HG02943 (cell line): Measurements from ENCODE around the gene MCRS1.
"Not testable (repeated sequence)": the region's sequence is repeated elsewhere in the genome, so short reads cannot be mapped to it uniquely, and the experiment has no call there.

Experiments
- ATAC-seq: cut with Tn5 transposase; IDR thresholded peaks from one replicate; pipeline ENCODE4 v1.9.1; 2021; ENCODE audit warnings: mild to moderate bottlenecking, low read depth, moderate library complexity; ENCODE audit not compliant: unreplicated experiment

MCRS1 gene

GRCh38 chr12:49542592-49543160 lies 25.3 kb downstream of the MCRS1 start:
- ATAC-seq = no peak

GRCh38 chr12:49541911-49542505 lies 25.9 kb downstream of the MCRS1 start:
- ATAC-seq = no peak

GRCh38 chr12:49541140-49541861 lies 26.6 kb downstream of the MCRS1 start:
- no peak for ATAC-seq

DNA sequence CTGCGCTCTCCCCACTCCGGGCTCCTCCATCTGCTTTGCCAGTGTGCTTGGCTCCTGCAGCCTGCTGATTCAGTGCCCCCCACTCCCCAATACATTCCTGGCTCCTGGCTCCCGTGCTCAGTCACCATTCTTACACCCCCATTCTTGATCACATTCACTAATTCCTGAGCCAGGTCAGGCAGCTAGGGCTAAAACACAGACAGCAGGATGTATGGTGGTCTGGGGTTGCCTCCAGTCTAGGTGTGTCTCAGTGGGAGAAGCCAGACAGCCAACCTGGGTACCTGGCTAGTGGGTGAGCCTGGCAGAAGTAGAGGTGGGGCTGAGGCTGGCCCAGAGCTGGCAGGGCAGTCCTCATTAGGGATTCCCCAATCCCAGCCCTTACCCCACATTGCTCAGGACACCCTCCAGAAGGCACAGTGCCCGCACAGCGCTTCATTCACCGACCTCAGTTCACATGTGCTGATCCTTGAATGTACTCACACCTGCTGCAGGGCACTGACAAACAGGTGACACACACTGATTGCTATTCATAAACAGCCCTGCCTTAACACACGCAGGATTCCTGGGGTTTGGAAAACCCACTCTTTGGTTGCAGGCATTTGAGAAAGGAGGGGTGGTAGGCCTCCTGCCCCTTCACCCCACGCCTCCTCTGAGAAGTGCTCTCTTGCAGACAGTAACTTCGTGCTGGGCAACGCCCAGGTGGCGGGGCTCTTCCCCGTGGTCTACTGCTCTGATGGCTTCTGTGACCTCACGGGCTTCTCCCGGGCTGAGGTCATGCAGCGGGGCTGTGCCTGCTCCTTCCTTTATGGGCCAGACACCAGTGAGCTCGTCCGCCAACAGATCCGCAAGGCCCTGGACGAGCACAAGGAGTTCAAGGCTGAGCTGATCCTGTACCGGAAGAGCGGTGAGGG lies 27.5 kb downstream of the MCRS1 start:
- ATAC-seq = no peak

GRCh38 chr12:49539406-49540228 lies 28.3 kb downstream of the MCRS1 start:
- ATAC-seq = no peak

DNA sequence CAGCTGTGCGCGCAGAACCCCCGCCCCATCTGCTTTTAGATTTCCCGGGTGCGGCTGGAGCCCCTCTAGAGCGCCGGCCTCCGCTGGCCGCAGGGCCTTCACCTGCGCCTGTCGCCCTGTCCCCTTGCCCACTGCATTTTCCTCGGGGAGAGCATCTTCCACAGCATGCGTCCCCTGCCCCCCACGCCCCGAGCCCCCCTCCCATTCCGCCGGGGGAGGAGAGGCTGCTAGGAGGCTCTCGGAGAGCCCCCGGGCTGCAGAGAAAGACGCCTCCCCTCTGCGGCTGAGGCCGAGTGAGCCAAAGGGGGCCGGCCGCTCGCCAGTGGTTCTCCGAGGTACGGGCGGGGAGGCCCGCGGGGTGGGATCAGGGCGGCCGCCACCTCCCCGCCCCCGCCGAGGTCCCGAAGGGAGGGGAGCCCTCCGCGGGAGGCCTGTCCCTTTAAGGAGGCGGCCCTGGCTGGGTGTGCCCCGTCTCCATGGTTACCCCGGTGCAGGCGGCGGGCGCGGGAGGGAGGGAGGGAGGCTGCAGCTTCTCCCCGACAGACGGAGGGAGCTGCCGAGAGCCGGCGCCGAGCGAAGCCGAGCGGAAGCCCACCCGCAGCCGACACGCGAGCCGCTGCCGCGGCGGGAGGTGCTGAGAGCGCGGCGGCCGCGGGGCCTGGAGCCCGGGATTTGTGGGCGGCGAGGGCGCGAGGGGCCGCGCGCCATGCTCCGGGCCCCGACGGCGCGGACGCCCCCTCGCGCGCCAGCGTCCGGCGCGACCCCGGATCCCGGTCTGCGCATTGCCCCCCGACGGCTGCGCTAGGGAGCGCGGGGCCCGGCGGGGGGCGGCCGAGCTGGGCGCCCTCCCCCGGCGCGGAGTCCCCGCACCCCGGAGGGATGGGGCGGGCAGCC lies 29.2 kb downstream of the MCRS1 start, which contains the start of gene KCNH3:
KCNH3 (plus strand) TSS at position 521 of the 894 bp plus-strand sequence. CDS start 387 bp downstream, outside the sequence.
- no peak for ATAC-seq

- ATAC-seq = no peak
These were observed 30.0 kb downstream of the MCRS1 start for GRCh38 chr12:49537752-49538509.

- ATAC-seq = no peak
These were observed 30.7 kb downstream of the MCRS1 start for GRCh38 chr12:49537231-49537751.

- no peak for ATAC-seq
These were observed 31.3 kb downstream of the MCRS1 start for GRCh38 chr12:49536526-49537071.

GRCh38 chr12:49535921-49536525 lies 31.9 kb downstream of the MCRS1 start:
- no peak for ATAC-seq

- ATAC-seq = no peak
These were observed 33.1 kb downstream of the MCRS1 start for GRCh38 chr12:49534731-49535278.

DNA sequence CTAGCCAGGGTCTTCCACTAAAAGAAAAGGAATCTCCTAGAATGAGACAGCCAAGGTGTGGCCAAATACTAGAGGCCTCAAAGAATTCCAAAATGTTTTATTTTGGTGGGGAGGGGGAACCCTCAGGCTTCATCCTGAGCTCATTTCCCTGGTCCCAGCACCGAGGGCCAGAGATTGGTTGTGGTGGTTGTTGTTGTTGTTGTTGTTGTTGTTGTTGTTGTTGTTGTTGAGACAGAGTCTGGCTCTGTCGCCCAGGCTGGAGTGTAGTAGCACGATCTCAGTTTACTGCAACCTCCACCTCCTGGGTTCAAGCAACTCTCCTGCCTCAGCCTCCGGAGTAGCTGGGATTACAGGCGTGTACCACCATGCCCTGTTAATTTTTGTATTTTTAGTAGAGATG lies 33.8 kb downstream of the MCRS1 start:
- not testable (repeated sequence) for ATAC-seq

DNA sequence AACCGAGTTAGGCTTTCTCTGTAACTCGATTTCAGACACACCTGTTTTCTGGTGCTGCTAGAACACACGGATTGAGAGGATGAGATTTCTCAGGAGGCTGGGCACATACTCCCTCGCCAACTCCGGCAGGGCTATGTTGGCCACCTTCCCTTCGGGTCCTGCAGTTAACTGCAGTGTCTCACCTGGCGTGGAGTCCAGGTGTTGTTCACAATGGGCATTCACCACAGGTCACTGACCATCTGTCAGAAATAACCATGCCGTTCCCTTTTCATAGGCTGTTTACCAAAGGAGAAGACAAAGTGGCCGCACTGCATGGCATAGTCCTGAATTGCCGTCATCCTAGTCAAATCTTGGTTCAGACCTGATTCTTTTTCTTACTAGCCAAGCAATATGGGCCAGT lies 34.6 kb downstream of the MCRS1 start:
- no peak for ATAC-seq

GRCh38 chr12:49531745-49532144 lies 36.2 kb downstream of the MCRS1 start:
- ATAC-seq = no peak

- ATAC-seq = no peak
These were observed 38.5 kb downstream of the MCRS1 start for GRCh38 chr12:49529414-49529813.

GRCh38 chr12:49527361-49528130 lies 40.4 kb downstream of the MCRS1 start:
- no peak for ATAC-seq
